Mesenchymal stem cell (in vitro differentiated cells and primary cell): Measurements from ENCODE around the gene ZNF358.

Experiments used
- DNase-seq: peaks from one replicate; pipeline ENCODE4 v3.0.0-alpha.2; 2013
- H2AFZ ChIP-seq: one replicate; pipeline ENCODE4 v1.6.1; 2013; ENCODE audit warnings: low read depth, mild to moderate bottlenecking, control low read depth, inconsistent platforms, low read length, moderate library complexity
- H2AK5ac ChIP-seq: 2 replicates; pipeline ENCODE4 v1.6.1; 2013; ENCODE audit warnings: low read length, moderate library complexity, mild to moderate bottlenecking, inconsistent platforms; ENCODE audit not compliant: severe bottlenecking
- H2BK120ac ChIP-seq: one replicate; pipeline ENCODE4 v1.6.1; 2013; ENCODE audit warnings: low read depth, mild to moderate bottlenecking, inconsistent platforms, low read length, moderate library complexity
- H2BK12ac ChIP-seq, 2 experiments: one replicate each; pipeline ENCODE4 v1.6.1; 2013; ENCODE audit warnings: inconsistent platforms in 2 of 2, low read length in 2 of 2, mild to moderate bottlenecking in 2 of 2, moderate library complexity in 2 of 2, control low read depth in 1 of 2
- H2BK15ac ChIP-seq: one replicate; pipeline ENCODE4 v1.6.1; 2013; ENCODE audit warnings: mild to moderate bottlenecking, low read depth, inconsistent platforms; ENCODE audit not compliant: poor library complexity, severe bottlenecking
- H2BK5ac ChIP-seq: 2 replicates; pipeline ENCODE4 v1.6.1; 2013; ENCODE audit warnings: low read depth, mild to moderate bottlenecking, low read length, control low read depth, inconsistent platforms; ENCODE audit not compliant: poor library complexity, severe bottlenecking
- H3K14ac ChIP-seq, 2 experiments: one replicate each; pipeline ENCODE4 v1.6.1; 2013; ENCODE audit warnings: inconsistent platforms in 2 of 2, low read length in 2 of 2, control low read depth in 1 of 2, mild to moderate bottlenecking in 1 of 2, moderate library complexity in 1 of 2
- H3K18ac ChIP-seq, 2 experiments: one replicate each; pipeline ENCODE4 v1.6.1; 2013; ENCODE audit warnings: inconsistent platforms in 2 of 2, low read length in 2 of 2, control low read depth in 1 of 2, low read depth in 1 of 2, mild to moderate bottlenecking in 1 of 2
- H3K23ac ChIP-seq, 2 experiments: one replicate each; pipeline ENCODE4 v1.6.1; 2013; ENCODE audit warnings: inconsistent platforms in 2 of 2, low read length in 2 of 2, mild to moderate bottlenecking in 2 of 2, moderate library complexity in 2 of 2, control low read depth in 1 of 2
- H3K27ac ChIP-seq: 2 replicates; pipeline ENCODE4 v1.5.1; 2013; ENCODE audit warnings: mild to moderate bottlenecking, moderate library complexity, low read length, control low read depth, inconsistent platforms; ENCODE audit not compliant: poor library complexity, severe bottlenecking
- H3K27me3 ChIP-seq, 2 experiments: 2 replicates each; pipeline versions ENCODE4 v1.6.1 to v1.7.0; 2013; ENCODE audit warnings: low read length in 2 of 2, mild to moderate bottlenecking in 2 of 2, moderate library complexity in 2 of 2, control low read depth in 1 of 2, inconsistent platforms in 1 of 2; ENCODE audit not compliant: control insufficient read depth in 1 of 2, insufficient read depth in 1 of 2
- H3K36me3 ChIP-seq, 2 experiments: 2 replicates each; pipeline versions ENCODE4 v1.6.1 to v1.7.0; 2013; ENCODE audit warnings: low read length in 2 of 2, control low read depth in 1 of 2, inconsistent platforms in 1 of 2, low read depth in 1 of 2, mild to moderate bottlenecking in 1 of 2; ENCODE audit not compliant: insufficient read depth in 2 of 2, control insufficient read depth in 1 of 2
- H3K4ac ChIP-seq, 2 experiments: one replicate each; pipeline ENCODE4 v1.6.1; 2013; ENCODE audit warnings: inconsistent platforms in 2 of 2, low read length in 2 of 2, mild to moderate bottlenecking in 2 of 2, moderate library complexity in 2 of 2, control low read depth in 1 of 2, low read depth in 1 of 2
- H3K4me1 ChIP-seq: 2 replicates; pipeline ENCODE4 v1.6.1; 2013; ENCODE audit warnings: low read depth, low read length, control low read depth; ENCODE audit not compliant: control insufficient read depth, insufficient read depth
- H3K4me2 ChIP-seq: 2 replicates; pipeline ENCODE4 v1.6.1; 2013; ENCODE audit warnings: low read length, mild to moderate bottlenecking, inconsistent platforms; ENCODE audit not compliant: poor library complexity, severe bottlenecking
- H3K4me3 ChIP-seq, 2 experiments: 2 replicates each; pipeline versions ENCODE4 v1.5.1 to v1.7.0; 2013; ENCODE audit warnings: low read length in 2 of 2, mild to moderate bottlenecking in 2 of 2, control low read depth in 1 of 2, low read depth in 1 of 2; ENCODE audit not compliant: insufficient read depth in 1 of 2
- H3K79me1 ChIP-seq: replicated peaks from 2 replicates; pipeline ENCODE4 v1.6.1; 2013; ENCODE audit warnings: mild to moderate bottlenecking, control low read depth, low read length, inconsistent platforms; ENCODE audit not compliant: poor library complexity, severe bottlenecking
- H3K9ac ChIP-seq: 2 replicates; pipeline ENCODE4 v1.7.0; 2013; ENCODE audit warnings: mild to moderate bottlenecking, low read length, moderate library complexity
- H3K9me3 ChIP-seq: 2 replicates; pipeline ENCODE4 v1.7.0; 2013; ENCODE audit warnings: mild to moderate bottlenecking, low read length; ENCODE audit not compliant: control insufficient read depth
- H4K8ac ChIP-seq: one replicate; pipeline ENCODE4 v1.6.1; 2013; ENCODE audit warnings: inconsistent platforms, mild to moderate bottlenecking, low read length, moderate library complexity
- H4K91ac ChIP-seq: one replicate; pipeline ENCODE4 v1.6.1; 2013; ENCODE audit warnings: mild to moderate bottlenecking, low read length, inconsistent platforms
- WGBS: methylation state at CpG from one replicate; pipeline ENCODE4 v1.1.7; 2013; ENCODE audit warnings: mixed read lengths; 5-methylcytosine and 5-hydroxymethylcytosine counted together

The ZNF358 gene

GRCh38 chr19:7554990-7555864 lies 39.3 kb downstream of the ZNF358 start:
- Histone ChIP-seq H3K23ac (no peak overlapping the region), H3K14ac (no peak overlapping the region), H4K8ac (peak overlapping the region; percentile 15), H3K27ac (no peak overlapping the region), H2BK5ac (no peak overlapping the region), H3K9me3 (no peaks in the 10 kb centered on the region), H3K9ac (no peak overlapping the region), H3K36me3 (peaks cover 79 to 88% of the 10 kb centered on the region in 2 experiments), H2BK120ac (no peak overlapping the region), H2BK12ac (no peak overlapping the region), H2AK5ac (no peak overlapping the region), H3K79me1 (peaks cover 26% of the 10 kb centered on the region), H4K91ac (no peak overlapping the region), H2BK15ac (no peak overlapping the region), H3K4me3 (no peak overlapping the region), H3K27me3 (no peaks in the 10 kb centered on the region), H3K4ac (no peak overlapping the region), H3K4me2 (no peak overlapping the region), H3K18ac (no peak overlapping the region), H2AFZ (no peak overlapping the region), H3K4me1 (peaks cover 6% of the 10 kb centered on the region)
- WGBS, result 83% methylated on average over 59 of the region's 62 CpGs
- no peak for DNase-seq

- no peak overlapping the region for H3K9ac ChIP-seq
- no peak overlapping the region for H2BK120ac ChIP-seq
- H2AK5ac ChIP-seq, result no peak overlapping the region
- no peak overlapping the region for H2AFZ ChIP-seq
- no peak overlapping the region for H4K91ac ChIP-seq
- H3K4me2 ChIP-seq, result no peak overlapping the region
- H3K27ac ChIP-seq, result no peak overlapping the region
- WGBS, result 98% methylated on average over 54 of the region's 54 CpGs
- H3K27me3 ChIP-seq, result no peaks in the 10 kb centered on the region
- no peak overlapping the region for H3K18ac ChIP-seq
- H2BK12ac ChIP-seq, result no peak overlapping the region
- H3K4me3 ChIP-seq, result no peak overlapping the region
- H3K4me1 ChIP-seq, result no peaks in the 10 kb centered on the region
- no peak for DNase-seq
- H2BK5ac ChIP-seq, result no peak overlapping the region
- H3K9me3 ChIP-seq, result no peaks in the 10 kb centered on the region
- H4K8ac ChIP-seq, result no peak overlapping the region
- H3K36me3 ChIP-seq, result peaks cover 80 to 89% of the 10 kb centered on the region in 2 experiments
- H2BK15ac ChIP-seq, result no peak overlapping the region
- peaks cover 21% of the 10 kb centered on the region for H3K79me1 ChIP-seq
- no peak overlapping the region for H3K14ac ChIP-seq
- no peak overlapping the region for H3K4ac ChIP-seq
- H3K23ac ChIP-seq, result no peak overlapping the region
Measured at GRCh38 chr19:7556696-7557315, 40.9 kb downstream of the ZNF358 start.

- Histone ChIP-seq H4K8ac (no peak overlapping the region), H2BK5ac (no peak overlapping the region), H3K14ac (no peak overlapping the region), H3K9ac (no peak overlapping the region), H3K4me2 (no peak overlapping the region), H2BK15ac (no peak overlapping the region), H3K23ac (no peak overlapping the region), H2AFZ (no peak overlapping the region), H3K4ac (no peak overlapping the region), H3K36me3 (peaks cover 73 to 86% of the 10 kb centered on the region in 2 experiments), H4K91ac (no peak overlapping the region), H3K9me3 (no peaks in the 10 kb centered on the region), H2BK12ac (no peak overlapping the region), H3K79me1 (peaks cover 14% of the 10 kb centered on the region), H3K4me1 (no peaks in the 10 kb centered on the region), H3K27me3 (no peaks in the 10 kb centered on the region), H3K27ac (no peak overlapping the region), H2AK5ac (no peak overlapping the region), H3K4me3 (no peak overlapping the region), H3K18ac (no peak overlapping the region), H2BK120ac (no peak overlapping the region)
- WGBS, result 90% methylated on average over 18 of the region's 18 CpGs
- DNase-seq, result no peak
Measured at GRCh38 chr19:7558667-7559066, 42.8 kb downstream of the ZNF358 start.

GRCh38 chr19:7559102-7559501 lies 43.2 kb downstream of the ZNF358 start:
- H3K14ac ChIP-seq, result no peak overlapping the region
- H3K9ac ChIP-seq, result no peak overlapping the region
- no peak overlapping the region for H3K18ac ChIP-seq
- H3K27me3 ChIP-seq, result no peaks in the 10 kb centered on the region
- no peak overlapping the region for H4K8ac ChIP-seq
- no peak overlapping the region for H2BK15ac ChIP-seq
- H3K79me1 ChIP-seq, result peaks cover 12% of the 10 kb centered on the region
- 85% methylated on average over 4 of the region's 4 CpGs for WGBS
- H3K4ac ChIP-seq, result no peak overlapping the region
- no peak overlapping the region for H2BK5ac ChIP-seq
- no peak overlapping the region for H4K91ac ChIP-seq
- H3K27ac ChIP-seq, result no peak overlapping the region
- H3K4me2 ChIP-seq, result no peak overlapping the region
- no peaks in the 10 kb centered on the region for H3K4me1 ChIP-seq
- DNase-seq, result no peak
- H2BK12ac ChIP-seq, result no peak overlapping the region
- no peak overlapping the region for H2AK5ac ChIP-seq
- H3K36me3 ChIP-seq, result peaks cover 71 to 83% of the 10 kb centered on the region in 2 experiments
- no peak overlapping the region for H3K23ac ChIP-seq
- H3K4me3 ChIP-seq, result no peak overlapping the region
- no peaks in the 10 kb centered on the region for H3K9me3 ChIP-seq
- no peak overlapping the region for H2AFZ ChIP-seq
- no peak overlapping the region for H2BK120ac ChIP-seq
